ENCODE results near the gene BRD3OS. TPM values are rescaled to one million over a fixed set of nuclear protein-coding genes. Genes with fewer than 3 reads are reported as not detected.
"Not testable (repeated sequence)": the region's sequence is repeated elsewhere in the genome, so short reads cannot be mapped to it uniquely, and the experiment has no call there.

BRD3OS gene
- total RNA-seq, 1 experiment from 2014 or later = 16.2 TPM

- DNase-seq (ENCODE audit: low spot score) (no peak), ATAC-seq (no peak)
- Mint-ChIP-seq H3K27me3 (ENCODE audit: low read depth) (no peaks in the 10 kb centered on the region), H3K4me1 (peaks cover 32% of the 10 kb centered on the region), H3K27ac (no peak overlapping the region), H3K9me3 (no peaks in the 10 kb centered on the region), H3K4me3 (no peak overlapping the region), H3K36me3 (no peaks in the 10 kb centered on the region)
- TF ChIP-seq SOX15 (CRISPR knock-in tag; IDR thresholded peaks at IDR 0.05) (no peak), ZNF281 (CRISPR knock-in tag; IDR thresholded peaks at IDR 0.05) (no peak), TEAD4 (CRISPR knock-in tag; IDR thresholded peaks at IDR 0.05) (no peak), MYBL2 (CRISPR knock-in tag; IDR thresholded peaks at IDR 0.05) (no peak), TEAD1 (CRISPR knock-in tag; IDR thresholded peaks at IDR 0.05) (no peak), ATF6 (CRISPR knock-in tag; IDR thresholded peaks at IDR 0.05) (no peak), NR3C1 (CRISPR knock-in tag; conservative IDR thresholded peaks at IDR 0.05; ENCODE audit: low read depth) (no peak), SMAD4 (CRISPR knock-in tag; IDR thresholded peaks at IDR 0.05) (no peak), NFATC4 (CRISPR knock-in tag; IDR thresholded peaks at IDR 0.05) (no peak), HMGXB4 (CRISPR knock-in tag; IDR thresholded peaks at IDR 0.05) (no peak), ZNF416 (CRISPR knock-in tag; IDR thresholded peaks at IDR 0.05) (no peak)
- CTCF ChIA-PET = interaction anchor here (0.6 kb wide), 1 partner anchor 33 kb away, joined by 4 read pairs; no protein-coding TSS in a partner anchor
- POLR2A ChIA-PET = no interaction called here
Measured at GRCh38 chr9:133987946-133988665, 37.2 kb upstream of the BRD3OS start.

- CTCF ChIA-PET = interaction anchor here (0.7 kb wide), 1 partner anchor 63 kb away, joined by 3 read pairs; no protein-coding TSS in a partner anchor
- ATAC-seq; H3K27ac Mint-ChIP-seq; H3K27me3 Mint-ChIP-seq (ENCODE audit: low read depth); H3K36me3 Mint-ChIP-seq; POLR2A ChIA-PET; DNase-seq (ENCODE audit: low spot score); H3K4me3 Mint-ChIP-seq; H3K9me3 Mint-ChIP-seq: not testable (repeated sequence)
- peaks cover 27% of the 10 kb centered on the region for H3K4me1 Mint-ChIP-seq
Measured at GRCh38 chr9:133988771-133989170, 36.5 kb upstream of the BRD3OS start.

GRCh38 chr9:133989625-133990365 is 35.5 kb upstream of the BRD3OS start:
- CTCF ChIA-PET = interaction anchor here (0.5 to 2.0 kb wide), 2 partner anchors 206 to 208 kb away, joined by 7 to 17 read pairs; no protein-coding TSS in a partner anchor
- Mint-ChIP-seq H3K9me3 (no peaks in the 10 kb centered on the region), H3K36me3 (no peaks in the 10 kb centered on the region), H3K4me3 (peak overlapping the region; percentile 74; the same call in 1 of the 2 replicates), H3K4me1 (peaks cover 38% of the 10 kb centered on the region), H3K27me3 (ENCODE audit: low read depth) (no peaks in the 10 kb centered on the region), H3K27ac (no peak overlapping the region)
- POLR2A ChIA-PET = interaction anchor here (0.6 kb wide), 1 partner anchor 1156 kb away, joined by 3 read pairs; no protein-coding TSS in a partner anchor
- DNase-seq (ENCODE audit: low spot score) = no peak
- no peak for ATAC-seq
- TF ChIP-seq CREM (CRISPR knock-in tag; IDR thresholded peaks at IDR 0.05) (no peak), ZNF425 (CRISPR knock-in tag; conservative IDR thresholded peaks at IDR 0.05) (no peak), E2F1 (CRISPR knock-in tag; IDR thresholded peaks at IDR 0.05) (no peak), ESRRA (CRISPR knock-in tag; IDR thresholded peaks at IDR 0.05; ENCODE audit: borderline replicate concordance) (no peak), ZNF416 (CRISPR knock-in tag; IDR thresholded peaks at IDR 0.05) (no peak), IRF2 (CRISPR knock-in tag; IDR thresholded peaks at IDR 0.05; ENCODE audit: borderline replicate concordance, low read depth) (no peak), NR2C2 (CRISPR knock-in tag; IDR thresholded peaks at IDR 0.05) (no peak), RELA (CRISPR knock-in tag; IDR thresholded peaks at IDR 0.05; ENCODE audit: borderline replicate concordance) (no peak), FOXK1 (CRISPR knock-in tag; IDR thresholded peaks at IDR 0.05) (no peak), ELF4 (CRISPR knock-in tag; IDR thresholded peaks at IDR 0.05; ENCODE audit: low read depth) (no peak), NFATC4 (CRISPR knock-in tag; IDR thresholded peaks at IDR 0.05) (no peak), ZNF423 (CRISPR knock-in tag; IDR thresholded peaks at IDR 0.05) (no peak)

Measured in WTC11 (cell line).